Mammary epithelial cell (primary cell): ENCODE results near the gene FBXL7.

Experiments
- EZH2 ChIP-seq: IDR thresholded peaks from 2 replicates; pipeline ENCODE4 v1.6.1; 2012; ENCODE audit warnings: low read length, inconsistent platforms, borderline replicate concordance
- TF ChIP-seq, protein P1 (sequence below), 2 donors: IDR thresholded peaks in 1 of 2; conservative IDR thresholded peaks in 1 of 2; 2 replicates each; pipeline ENCODE4 v1.5.1; 2011 to 2012; ENCODE audit warnings: inconsistent platforms in 2 of 2, low read length in 2 of 2, mild to moderate bottlenecking in 2 of 2, control low read depth in 1 of 2, low read depth in 1 of 2; ENCODE audit not compliant: insufficient read depth in 1 of 2; ENCODE audit errors: extremely low read depth in 1 of 2

DNA sequence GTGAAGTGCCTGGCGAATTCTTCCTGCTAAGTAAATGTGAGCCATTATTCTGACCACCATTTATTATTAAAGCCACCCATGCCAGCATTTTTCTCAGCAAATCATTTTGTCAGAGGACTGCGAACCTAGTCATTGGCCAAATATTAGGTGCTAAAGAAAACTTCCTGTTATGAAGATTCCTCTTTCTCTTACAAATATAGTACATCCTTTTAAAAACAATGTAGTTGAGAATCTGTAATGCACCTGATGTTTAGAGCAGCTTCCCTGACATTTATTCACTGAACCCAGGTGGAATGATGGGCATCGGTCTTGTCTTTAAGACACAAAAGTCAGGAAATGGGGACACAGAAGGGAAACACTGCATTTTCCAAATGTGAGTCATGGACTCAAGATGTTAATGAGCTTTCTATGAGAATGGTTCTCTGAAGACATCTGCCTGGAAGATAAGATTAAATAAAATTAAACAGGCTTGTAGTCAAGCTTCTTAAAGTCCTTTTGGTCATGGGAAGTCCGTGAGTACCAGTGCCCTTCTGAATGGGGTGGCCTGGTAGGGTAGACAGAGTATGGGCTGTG, 290.6 kb downstream of the FBXL7 start:
- no peak for TF ChIP-seq EZH2
- TF ChIP-seq, protein P1, sequence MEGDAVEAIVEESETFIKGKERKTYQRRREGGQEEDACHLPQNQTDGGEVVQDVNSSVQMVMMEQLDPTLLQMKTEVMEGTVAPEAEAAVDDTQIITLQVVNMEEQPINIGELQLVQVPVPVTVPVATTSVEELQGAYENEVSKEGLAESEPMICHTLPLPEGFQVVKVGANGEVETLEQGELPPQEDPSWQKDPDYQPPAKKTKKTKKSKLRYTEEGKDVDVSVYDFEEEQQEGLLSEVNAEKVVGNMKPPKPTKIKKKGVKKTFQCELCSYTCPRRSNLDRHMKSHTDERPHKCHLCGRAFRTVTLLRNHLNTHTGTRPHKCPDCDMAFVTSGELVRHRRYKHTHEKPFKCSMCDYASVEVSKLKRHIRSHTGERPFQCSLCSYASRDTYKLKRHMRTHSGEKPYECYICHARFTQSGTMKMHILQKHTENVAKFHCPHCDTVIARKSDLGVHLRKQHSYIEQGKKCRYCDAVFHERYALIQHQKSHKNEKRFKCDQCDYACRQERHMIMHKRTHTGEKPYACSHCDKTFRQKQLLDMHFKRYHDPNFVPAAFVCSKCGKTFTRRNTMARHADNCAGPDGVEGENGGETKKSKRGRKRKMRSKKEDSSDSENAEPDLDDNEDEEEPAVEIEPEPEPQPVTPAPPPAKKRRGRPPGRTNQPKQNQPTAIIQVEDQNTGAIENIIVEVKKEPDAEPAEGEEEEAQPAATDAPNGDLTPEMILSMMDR (conservative IDR thresholded peaks at IDR 0.05 in 1 of 2, IDR thresholded peaks at IDR 0.05 in 1 of 2; ENCODE audit: extremely low read depth in 1 of 2, insufficient read depth in 1 of 2, low read depth in 1 of 2, low read length in 2 of 2), result no peak
